ENCODE measurements around the gene PTPDC1. TPM values are rescaled to one million over a fixed set of nuclear protein-coding genes. Genes with fewer than 3 reads are reported as not detected.
A peak's percentile ranks its signal among the peaks of the same experiment; 100 is the strongest.

Gene PTPDC1
- total and polyA plus RNA-seq, 9 of the 15 experiments (the other 6 are each of a cell fraction or from before 2014, with no cell fraction given), result 1.1 to 8.1 (median 5.7) TPM

GRCh38 chr9:94068257-94068656 is 16.0 kb upstream of the PTPDC1 start:
- H4K20me1 ChIP-seq (replicated peaks; ENCODE audit: control insufficient read depth, insufficient read depth, low read length), result no peaks in the 10 kb centered on the region
- no TSS peak for BruUV-seq (replicated peaks)
- no peaks in the 10 kb centered on the region for H3K36me3 ChIP-seq (ENCODE audit: control insufficient read depth, insufficient read depth, low read length)
- POLR2A ChIA-PET, result no interaction called here
- 0 out of 2 replicates have a peak, but pooled peaks cover 4% of the 10 kb centered on the region for H3K9me3 ChIP-seq (replicated peaks; ENCODE audit: control insufficient read depth, insufficient read depth, low read depth, low read length)
- FAIRE-seq (no peak), DNase-seq (ENCODE audit: extremely low read depth in 1 of 4, low spot score in 3 of 4) (peak; percentile 16 to 44 (median 23)), ATAC-seq (no peak)
- H3K27me3 ChIP-seq (ENCODE audit: control insufficient read depth in 2 of 2, insufficient read depth in 2 of 2, low read length in 2 of 2), result no peaks in the 10 kb centered on the region; a peak in 1 of 5 replicates
- H3K79me2 ChIP-seq (ENCODE audit: control insufficient read depth, insufficient read depth, low read length), result no peaks in the 10 kb centered on the region
- H3K27ac ChIP-seq (ENCODE audit: extremely low read depth, low read depth, low read length), result no peak overlapping the region
- H3K4me1 ChIP-seq (replicated peaks in 1 of 2; ENCODE audit: control insufficient read depth in 2 of 2, insufficient read depth in 2 of 2, low read length in 2 of 2), result peaks cover 0 to 5% of the 10 kb centered on the region in 2 experiments; a peak in 2 of 5 replicates
- no peak overlapping the region for H2AFZ ChIP-seq (ENCODE audit: low read depth, low read length)
- no peak overlapping the region for H3K4me2 ChIP-seq (ENCODE audit: insufficient read depth, low read length)
- no peak overlapping the region for H3K4me3 ChIP-seq
- intact Hi-C loops (cut with micrococcal nuclease) (no loop called here), in situ Hi-C loops (cut with MboI) (no loop called here)
- H3K9me1 ChIP-seq (ENCODE audit: control insufficient read depth, insufficient read depth, low read length), result no peaks in the 10 kb centered on the region
- CTCF ChIA-PET (ENCODE audit: low intra/inter-chr PET ratio), result interaction anchor here (1.5 kb wide), 1 partner anchor 145 kb away, joined by 4 read pairs; no protein-coding TSS in a partner anchor
- H3K9ac ChIP-seq (ENCODE audit: insufficient read depth in 1 of 2, low read depth in 2 of 2, low read length in 2 of 2), result no peak overlapping the region
- 23% methylated on average over 2 of the region's 2 CpGs for WGBS (ENCODE audit: insufficient coverage, low coverage, missing lambda C conversion rate)
- TF ChIP-seq ZNF124 (CRISPR knock-in tag; IDR thresholded peaks at IDR 0.05), result no peak
- peak; percentile 89 for TF ChIP-seq MAFG (tag; conservative IDR thresholded peaks at IDR 0.05)
- no peak for TF ChIP-seq SRSF9 (IDR thresholded peaks at IDR 0.05; ENCODE audit: borderline replicate concordance, low read depth, low read length)
- TF ChIP-seq STAG1 (CRISPR knock-in tag; IDR thresholded peaks at IDR 0.05; ENCODE audit: borderline replicate concordance), result no peak
- TF ChIP-seq SRF (CRISPR knock-in tag; IDR thresholded peaks at IDR 0.05), result no peak
- TF ChIP-seq MAFK (IDR thresholded peaks at IDR 0.05; ENCODE audit: low read length), result peak; percentile 54; the same call in 1 of the 2 replicates
- TF ChIP-seq VEZF1 (CRISPR knock-in tag; IDR thresholded peaks at IDR 0.05), result peak; percentile 31; the same call in 1 of the 2 replicates
- no peak for TF ChIP-seq HIVEP1 (CRISPR knock-in tag; IDR thresholded peaks at IDR 0.05)
- TF ChIP-seq GATAD2A (IDR thresholded peaks at IDR 0.05), result no peak
- no peak for TF ChIP-seq FUS (optimal IDR thresholded peaks at IDR 0.05; ENCODE audit: low read depth, low read length)
- no peak for TF ChIP-seq CBX1 (IDR thresholded peaks at IDR 0.05; ENCODE audit: low read depth)
- TF ChIP-seq GATA2 (CRISPR knock-in tag; IDR thresholded peaks at IDR 0.05), result peak; percentile 47; the same call in 1 of the 2 replicates
- no peak for TF ChIP-seq XRCC3 (IDR thresholded peaks at IDR 0.05)
- TF ChIP-seq HMG20A (CRISPR knock-in tag; conservative IDR thresholded peaks at IDR 0.05), result peak; percentile 75; the same call in 1 of the 2 replicates
- TF ChIP-seq NFE2 (IDR thresholded peaks at IDR 0.05; ENCODE audit: low read depth), result peak; percentile 92
- no peak for TF ChIP-seq GTF2F1 (IDR thresholded peaks at IDR 0.05; ENCODE audit: low read depth, low read length)
- TF ChIP-seq FOXJ2 (tag; IDR thresholded peaks at IDR 0.05), result no peak
- TF ChIP-seq ADNP (tag; IDR thresholded peaks at IDR 0.05), result no peak
- TF ChIP-seq, protein P1, sequence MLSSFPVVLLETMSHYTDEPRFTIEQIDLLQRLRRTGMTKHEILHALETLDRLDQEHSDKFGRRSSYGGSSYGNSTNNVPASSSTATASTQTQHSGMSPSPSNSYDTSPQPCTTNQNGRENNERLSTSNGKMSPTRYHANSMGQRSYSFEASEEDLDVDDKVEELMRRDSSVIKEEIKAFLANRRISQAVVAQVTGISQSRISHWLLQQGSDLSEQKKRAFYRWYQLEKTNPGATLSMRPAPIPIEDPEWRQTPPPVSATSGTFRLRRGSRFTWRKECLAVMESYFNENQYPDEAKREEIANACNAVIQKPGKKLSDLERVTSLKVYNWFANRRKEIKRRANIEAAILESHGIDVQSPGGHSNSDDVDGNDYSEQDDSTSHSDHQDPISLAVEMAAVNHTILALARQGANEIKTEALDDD (IDR thresholded peaks at IDR 0.05), result peak; percentile 74
- 0 out of 2 replicates have a peak, but pooled peaks have one; percentile 12 for TF ChIP-seq MYC (IDR thresholded peaks at IDR 0.05; ENCODE audit: low read depth, low read length)
- no peak for TF ChIP-seq MYC (CRISPR knock-in tag; IDR thresholded peaks at IDR 0.05; ENCODE audit: borderline replicate concordance, low read depth)
- no peak for TF ChIP-seq MYBL2 (IDR thresholded peaks at IDR 0.05; ENCODE audit: low read depth)
- no peak for TF ChIP-seq MYBL2 (CRISPR knock-in tag; IDR thresholded peaks at IDR 0.05; ENCODE audit: borderline replicate concordance)
- no peak for TF ChIP-seq CAMTA2 (CRISPR knock-in tag; conservative IDR thresholded peaks at IDR 0.05)
- TF ChIP-seq SMC3 (conservative IDR thresholded peaks at IDR 0.05; ENCODE audit: insufficient read depth, low read depth, low read length), result no peak

Data from K562 (cell line).